Medulla oblongata (tissue), 1 donor: Measurements from ENCODE around the gene YY1AP1.
"Not testable (repeated sequence)": the region's sequence is repeated elsewhere in the genome, so short reads cannot be mapped to it uniquely, and the experiment has no call there.

Experiments
- DNase-seq: peaks from one replicate; pipeline ENCODE4 v3.0.0-alpha.2; 2015; ENCODE audit errors: extremely low spot score

YY1AP1 gene

DNA sequence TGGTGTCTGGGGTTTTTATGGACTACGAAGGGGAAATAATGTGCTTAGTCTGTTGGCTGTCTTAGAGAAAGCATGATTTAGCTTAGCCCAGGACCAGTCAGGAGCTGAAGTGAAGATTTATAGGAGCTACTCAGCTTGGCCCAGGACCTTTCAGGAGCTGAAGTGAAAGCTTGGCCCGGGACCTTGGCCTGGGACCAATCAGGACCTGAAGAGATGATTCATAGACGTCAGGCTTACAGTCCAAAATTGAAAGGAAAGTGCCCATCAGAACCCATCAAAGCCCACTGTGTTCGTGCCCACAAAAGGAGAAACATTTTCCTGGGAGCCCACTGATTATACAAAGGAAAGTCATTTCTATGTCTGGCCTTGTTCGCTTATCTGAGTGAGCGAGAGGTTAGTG, 42.9 kb downstream of the YY1AP1 start:
- DNase-seq, result peak; percentile 44

DNA sequence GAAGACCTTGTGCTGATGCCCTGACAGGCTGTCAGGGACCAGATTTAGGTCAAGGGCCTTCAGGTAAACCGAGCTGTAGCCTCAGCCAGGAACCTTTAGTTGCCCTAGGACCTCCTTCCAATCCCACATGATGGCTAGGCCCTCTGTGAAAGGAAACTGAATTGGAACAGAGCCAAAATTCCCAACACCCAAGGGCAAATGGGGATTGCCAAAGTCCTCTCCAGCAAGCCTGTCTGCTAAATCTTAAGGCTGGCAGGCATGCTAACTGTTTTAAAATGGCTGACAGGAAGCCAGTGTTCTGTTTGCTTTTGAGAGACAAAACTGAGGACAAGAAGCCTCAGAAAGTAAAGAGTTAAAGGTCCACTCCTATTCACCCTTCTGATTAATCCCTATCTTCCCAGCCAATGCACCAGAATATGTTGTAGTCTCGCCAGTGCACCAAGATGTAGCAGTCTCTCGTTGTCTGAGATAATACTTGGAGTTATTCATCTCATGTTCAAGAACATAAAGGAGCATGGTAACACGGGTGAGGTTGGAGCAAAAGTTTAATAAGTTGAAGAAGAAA, 43.5 kb downstream of the YY1AP1 start:
- peak; percentile 51 for DNase-seq

DNA sequence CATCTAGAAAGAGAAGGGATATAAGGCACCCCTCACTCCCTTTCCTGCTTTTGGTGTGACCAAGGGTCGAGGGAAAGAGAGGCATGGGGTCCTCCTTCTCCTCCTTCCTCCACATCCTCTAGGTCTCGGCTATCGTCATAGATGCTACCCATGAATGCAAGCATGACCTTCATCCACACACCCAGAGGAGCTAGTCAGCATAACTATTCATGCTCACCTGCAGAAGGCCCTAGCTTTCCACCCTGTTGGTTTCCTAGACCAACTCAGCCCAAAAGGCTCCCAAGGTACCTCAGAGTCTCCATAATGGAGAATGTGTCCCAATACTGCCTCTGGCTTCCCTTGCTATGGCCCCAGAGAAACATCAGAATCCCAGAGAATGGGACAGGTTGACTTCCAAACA, 45.3 kb downstream of the YY1AP1 start:
- no peak for DNase-seq

DNA sequence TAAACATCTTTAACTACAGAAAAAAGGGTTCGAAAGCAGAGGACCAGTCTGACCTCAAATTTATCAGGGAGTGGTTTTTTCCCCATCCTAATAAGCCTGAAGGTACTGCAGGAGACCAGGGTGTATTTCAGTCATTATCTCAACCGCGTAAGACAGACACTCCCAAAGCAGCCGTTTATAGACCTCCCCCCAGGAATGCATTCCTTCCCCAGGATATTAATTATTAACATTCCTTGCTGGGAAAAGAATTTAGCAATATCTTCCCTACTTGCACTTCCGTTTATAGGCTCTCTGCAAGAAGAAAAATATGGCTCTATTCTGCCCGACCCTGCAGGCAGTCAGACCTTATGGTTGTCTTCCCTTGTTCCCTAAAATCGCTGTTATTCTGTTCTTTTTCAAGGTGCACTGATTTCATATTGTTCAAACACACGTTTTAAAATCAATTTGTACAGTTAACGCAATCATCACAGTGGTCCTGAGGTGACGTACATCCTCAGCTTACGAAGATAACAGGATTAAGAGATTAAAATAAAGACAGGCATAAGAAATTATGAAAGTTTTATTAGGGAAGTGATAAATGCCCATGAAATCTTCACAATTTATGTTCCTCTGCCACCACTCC, 45.9 kb downstream of the YY1AP1 start:
- not testable (repeated sequence) for DNase-seq

DNA sequence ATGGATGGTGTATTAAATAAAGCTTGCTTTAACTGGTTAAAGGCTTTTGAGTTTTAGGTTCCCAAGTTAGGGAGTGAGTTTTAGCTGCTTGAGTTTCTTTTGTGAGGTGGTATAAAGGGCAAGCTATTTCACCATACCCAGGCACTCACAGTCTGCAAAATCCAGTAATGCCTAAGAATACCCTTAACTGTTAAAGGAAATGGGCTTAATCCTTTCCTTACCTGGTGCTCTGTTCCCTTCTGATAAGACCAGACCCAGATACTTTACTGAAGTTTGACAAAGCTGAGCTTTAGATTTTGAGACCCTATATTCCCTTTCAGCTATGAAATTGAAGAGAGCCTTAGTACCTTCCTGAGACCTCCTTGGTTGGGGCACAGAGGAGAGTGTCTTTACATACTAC, 48.2 kb downstream of the YY1AP1 start:
- DNase-seq, result no peak

- DNase-seq, result no peak
Measured at GRCh38 chr1:155636397-155637153, 52.0 kb downstream of the YY1AP1 start.

DNA sequence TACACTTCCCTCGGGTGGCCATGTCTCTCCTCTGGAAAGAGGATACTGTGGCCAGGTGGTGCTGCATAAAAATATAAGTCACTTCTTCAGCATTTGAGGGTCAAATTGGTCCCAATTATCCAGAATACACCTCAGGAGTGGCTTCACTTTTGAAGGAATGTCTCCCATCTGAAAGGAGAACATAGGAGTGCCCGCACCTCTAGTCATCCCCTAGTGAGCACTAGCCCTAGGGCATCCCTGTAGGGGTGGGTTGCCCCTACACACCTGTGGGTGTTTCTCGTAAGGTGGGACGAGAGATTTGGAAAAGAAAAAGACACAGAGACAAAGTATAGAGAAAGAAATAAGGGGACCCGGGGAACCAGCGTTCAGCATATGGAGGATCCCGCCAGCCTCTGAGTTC, 62.1 kb downstream of the YY1AP1 start:
- DNase-seq, result not testable (repeated sequence)

- DNase-seq, result no peak
Measured at GRCh38 chr1:155623357-155623756, 65.2 kb downstream of the YY1AP1 start.

- no peak for DNase-seq
Measured at GRCh38 chr1:155622191-155622590, 66.4 kb downstream of the YY1AP1 start.

DNA sequence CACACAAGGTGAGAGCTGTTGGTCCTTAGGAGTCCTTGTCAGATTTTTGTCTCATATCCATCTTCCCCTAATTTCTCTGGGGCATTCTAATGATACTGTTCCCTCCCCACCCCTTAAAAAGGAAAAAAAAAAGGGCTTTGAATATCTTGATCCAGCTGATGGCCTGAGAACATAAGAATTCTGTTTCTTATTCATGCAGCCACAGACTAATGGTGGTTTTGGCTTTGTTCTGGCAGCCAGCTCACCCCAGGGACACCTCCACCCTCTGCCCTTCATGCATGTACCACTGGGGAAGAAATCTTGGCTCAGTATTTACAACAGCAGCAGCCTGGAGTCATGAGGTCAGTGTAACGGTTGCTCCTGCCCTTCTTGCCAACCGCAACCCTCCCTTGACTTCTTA, 75.3 kb downstream of the YY1AP1 start:
- DNase-seq, result not testable (repeated sequence)

- not testable (repeated sequence) for DNase-seq
Measured at GRCh38 chr1:155610257-155610647, 78.3 kb downstream of the YY1AP1 start.

DNA sequence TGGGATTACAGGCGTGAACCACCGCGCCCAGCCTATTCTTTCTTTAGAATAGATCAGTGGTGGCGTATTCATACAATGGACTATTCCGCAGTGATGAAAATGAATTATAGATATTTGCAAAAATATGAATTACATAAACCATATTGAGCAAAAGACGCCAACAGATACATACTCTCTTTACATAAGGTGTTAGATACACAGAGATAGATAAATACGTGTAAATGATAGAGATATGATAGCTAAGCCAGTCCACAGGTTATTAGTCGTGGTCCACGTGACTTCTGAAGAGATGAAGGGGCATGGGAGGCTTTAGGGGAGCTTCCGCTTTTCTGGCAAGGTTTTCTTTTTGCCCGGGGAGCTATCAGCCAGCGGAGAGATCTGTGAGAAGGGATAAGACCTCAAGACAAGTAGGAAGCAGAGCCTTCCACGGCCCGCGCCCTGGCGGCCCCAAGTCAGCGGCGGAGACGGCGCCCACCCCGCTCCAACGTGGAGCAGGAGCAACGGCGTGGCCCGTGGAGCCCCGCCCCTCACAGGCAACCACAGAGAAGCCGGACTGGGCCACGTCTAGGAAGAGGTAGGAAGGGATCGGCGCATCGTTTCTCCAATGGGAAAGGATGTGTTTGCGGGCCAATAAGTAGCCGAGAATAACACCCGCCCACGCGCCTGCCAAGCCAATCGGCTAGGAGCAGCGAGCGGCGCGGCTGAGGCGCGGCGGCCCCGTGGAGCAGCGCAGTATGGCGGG, 78.9 kb downstream of the YY1AP1 start, which contains the start of gene MSTO1:
Gene MSTO1 (plus strand): TSS at position 704 of the 742 bp plus-strand sequence. CDS start 31 bp downstream, at position 735.
- peak; percentile 97 for DNase-seq
